Activated CD8-positive, alpha-beta T cell treated with anti-CD3 and anti-CD28 coated beads, Interleukin-2, amount 10 ng/mL, durations not matched to agents 7 days and 5 days (primary cell): ENCODE data around the gene GALNT1. TPM values are rescaled to one million over a fixed set of nuclear protein-coding genes. Genes with fewer than 3 reads are reported as not detected.

Source experiments
- ATAC-seq: fragments of 150-1000 bp; cut with Tn5 transposase; one replicate; pipeline ENCODE4 v1.10.0; 2021; ENCODE audit warnings: moderate library complexity
- CTCF ChIA-PET: fragments of 350-600 bp; sonication (Branson Sonifier 250); formaldehyde crosslinking; loops from one replicate; lab custom pipeline; 2021; ENCODE audit warnings: antibody characterized with exemption; lab: Charles Lee
- POLR2A ChIA-PET: fragments of 350-600 bp; sonication (Branson Sonifier 250); formaldehyde crosslinking; loops from one replicate; lab custom pipeline; 2021; ENCODE audit warnings: antibody characterized with exemption; lab: Charles Lee
- DNase-seq: peaks from one replicate; pipeline ENCODE4 v3.0.0-alpha.2; 2020
- H3K27ac Mint-ChIP-seq: one replicate; pipeline ENCODE4 v1.8.0; 2021; ENCODE audit warnings: mild to moderate bottlenecking, mixed read lengths
- H3K27me3 Mint-ChIP-seq: one replicate; pipeline ENCODE4 v1.8.0; 2021; ENCODE audit warnings: low read depth, mixed read lengths
- H3K36me3 Mint-ChIP-seq: one replicate; pipeline ENCODE4 v1.8.0; 2021; ENCODE audit warnings: low read depth, mixed read lengths
- H3K4me1 Mint-ChIP-seq: one replicate; pipeline ENCODE4 v1.8.0; 2021; ENCODE audit warnings: low read depth, mixed read lengths
- H3K4me3 Mint-ChIP-seq: one replicate; pipeline ENCODE4 v1.8.0; 2021; ENCODE audit warnings: mild to moderate bottlenecking, mixed read lengths
- H3K9me3 Mint-ChIP-seq: one replicate; pipeline ENCODE4 v1.8.0; 2022; ENCODE audit warnings: mixed read lengths; ENCODE audit not compliant: insufficient read depth
- total RNA-seq, 2 experiments: library from RNA; stranded (reverse); gene quantifications; one replicate each; pipeline ENCODE4 v1.2.3, GENCODE V29; 2021

The GALNT1 gene
- total RNA-seq, 2 experiments from 2014 or later = 34.5 to 35.8 TPM

DNA sequence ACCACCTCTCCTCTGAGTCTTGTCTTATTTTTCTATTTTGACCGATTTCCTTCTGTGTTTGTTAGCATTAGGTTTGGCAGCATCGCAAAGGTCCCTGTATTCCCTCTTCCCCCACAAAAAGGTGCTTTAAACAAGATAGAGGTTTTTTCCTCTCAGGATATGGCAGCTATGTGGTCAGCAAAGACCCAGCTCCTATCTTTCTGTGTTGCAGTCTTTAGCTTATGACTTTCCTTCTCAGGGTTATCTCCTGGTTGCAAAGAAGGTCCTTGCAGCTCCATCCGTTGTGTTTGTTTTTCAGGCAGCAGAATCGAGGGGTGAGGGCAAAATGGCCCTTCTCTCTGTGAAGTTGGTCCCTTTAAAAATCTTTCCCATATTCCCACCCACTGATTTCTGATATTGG lies 38.4 kb downstream of the GALNT1 start:
- no peaks in the 10 kb centered on the region for H3K9me3 Mint-ChIP-seq
- H3K27ac Mint-ChIP-seq = no peak overlapping the region
- no peak for ATAC-seq
- DNase-seq = no peak
- no peaks in the 10 kb centered on the region for H3K27me3 Mint-ChIP-seq
- POLR2A ChIA-PET = interaction anchor here (0.6 kb wide), 1 partner anchor 164 kb away, joined by 3 read pairs; no protein-coding TSS in a partner anchor
- peaks cover 27% of the 10 kb centered on the region for H3K4me1 Mint-ChIP-seq
- CTCF ChIA-PET = interaction anchor here (0.8 kb wide), 1 partner anchor 137 kb away, joined by 3 read pairs; no protein-coding TSS in a partner anchor
- H3K4me3 Mint-ChIP-seq = no peak overlapping the region
- H3K36me3 Mint-ChIP-seq = no peaks in the 10 kb centered on the region

DNA sequence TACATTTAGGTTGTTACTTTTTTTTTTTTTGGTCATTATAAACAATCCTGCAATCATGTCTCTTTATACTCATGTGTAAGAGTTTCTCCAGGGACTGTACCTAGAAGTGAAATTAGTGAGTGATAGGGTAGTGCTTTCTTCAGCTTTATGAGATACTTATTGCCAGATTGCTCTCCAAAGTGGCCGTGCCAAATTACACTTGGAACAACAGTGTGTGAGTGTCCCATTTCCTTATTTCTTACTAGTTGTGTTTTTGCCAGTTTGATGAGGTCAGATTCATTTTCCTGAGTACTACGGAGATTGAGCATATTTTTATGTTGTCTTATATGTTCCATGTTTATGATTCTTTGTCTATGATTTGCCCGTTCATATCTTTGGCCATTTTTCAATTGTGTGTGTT lies 39.2 kb downstream of the GALNT1 start:
- no peak for ATAC-seq
- DNase-seq = no peak
- Mint-ChIP-seq H3K4me3 (no peak overlapping the region), H3K27me3 (no peaks in the 10 kb centered on the region), H3K36me3 (no peaks in the 10 kb centered on the region), H3K9me3 (peaks cover 5% of the 10 kb centered on the region), H3K4me1 (peaks cover 24% of the 10 kb centered on the region), H3K27ac (no peak overlapping the region)
- ChIA-PET CTCF (no interaction called here), POLR2A (interaction anchor here (0.6 kb wide), 1 partner anchor 165 kb away, joined by 3 read pairs; no protein-coding TSS in a partner anchor)

GRCh38 chr18:35623255-35623654 lies 41.7 kb downstream of the GALNT1 start:
- DNase-seq (no peak), ATAC-seq (no peak)
- Mint-ChIP-seq H3K27me3 (no peaks in the 10 kb centered on the region), H3K4me1 (peaks cover 24% of the 10 kb centered on the region), H3K9me3 (peaks cover 11% of the 10 kb centered on the region), H3K27ac (peak overlapping the region; percentile 8), H3K4me3 (no peak overlapping the region), H3K36me3 (peaks cover 15% of the 10 kb centered on the region)
- POLR2A ChIA-PET = no interaction called here
- CTCF ChIA-PET = no interaction called here

DNA sequence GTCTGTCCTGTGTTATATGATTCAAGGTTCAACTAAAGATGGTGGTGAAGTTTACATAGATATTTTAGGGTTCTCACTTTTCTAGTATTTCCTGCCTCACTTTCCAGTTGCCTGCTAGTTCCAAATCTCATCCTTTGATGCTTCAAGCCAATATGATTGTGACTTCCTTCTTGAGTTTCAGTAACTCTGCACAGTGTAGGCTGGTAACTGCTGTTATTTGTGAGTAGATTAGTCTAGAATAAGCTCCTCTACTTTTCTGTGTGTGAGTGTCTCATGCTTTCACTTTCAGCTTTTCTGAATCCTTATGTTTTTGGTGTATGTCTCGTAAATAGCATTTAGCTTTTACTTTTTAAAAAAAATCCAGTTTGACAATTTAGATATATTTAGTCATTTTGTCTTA lies 42.6 kb downstream of the GALNT1 start:
- Mint-ChIP-seq H3K27ac (peak overlapping the region; percentile 19), H3K4me1 (peaks cover 24% of the 10 kb centered on the region), H3K36me3 (peaks cover 20% of the 10 kb centered on the region), H3K4me3 (peak overlapping the region; percentile 19), H3K27me3 (no peaks in the 10 kb centered on the region), H3K9me3 (peaks cover 11% of the 10 kb centered on the region)
- POLR2A ChIA-PET = no interaction called here
- CTCF ChIA-PET = no interaction called here
- ATAC-seq (peak; percentile 72), DNase-seq (no peak)

DNA sequence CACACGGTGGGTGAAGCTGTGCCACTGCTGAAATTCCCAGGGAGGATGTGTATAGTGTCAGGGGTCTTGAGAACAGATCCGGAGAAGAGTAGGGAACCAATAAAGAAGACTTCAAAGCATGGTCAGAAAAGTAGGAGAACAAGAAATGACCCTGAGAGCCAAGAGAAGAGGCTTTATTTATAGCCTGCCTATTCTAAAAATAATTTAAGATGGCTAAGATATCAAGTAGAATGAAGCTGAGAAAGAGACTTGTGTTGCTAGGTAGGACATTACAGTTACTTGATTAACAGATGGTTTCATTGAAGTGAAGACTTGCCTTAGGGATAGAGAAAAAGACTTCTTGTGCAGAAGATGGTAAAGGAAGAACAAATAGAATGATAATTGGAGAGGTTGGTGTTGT lies 43.7 kb downstream of the GALNT1 start:
- POLR2A ChIA-PET = no interaction called here
- Mint-ChIP-seq H3K27ac (no peak overlapping the region), H3K9me3 (peaks cover 11% of the 10 kb centered on the region), H3K27me3 (no peaks in the 10 kb centered on the region), H3K4me3 (no peak overlapping the region), H3K4me1 (peaks cover 19% of the 10 kb centered on the region), H3K36me3 (peaks cover 20% of the 10 kb centered on the region)
- DNase-seq (no peak), ATAC-seq (no peak)
- CTCF ChIA-PET = interaction anchor here (1.0 to 1.1 kb wide), 2 partner anchors 9 to 217 kb away, joined by 3 to 4 read pairs; no protein-coding TSS in a partner anchor

GRCh38 chr18:35633761-35634160 lies 52.2 kb downstream of the GALNT1 start:
- Mint-ChIP-seq H3K36me3 (peaks cover 3% of the 10 kb centered on the region), H3K27me3 (no peaks in the 10 kb centered on the region), H3K9me3 (no peaks in the 10 kb centered on the region), H3K4me3 (no peak overlapping the region), H3K4me1 (no peaks in the 10 kb centered on the region), H3K27ac (no peak overlapping the region)
- DNase-seq (no peak), ATAC-seq (no peak)
- CTCF ChIA-PET = no interaction called here
- POLR2A ChIA-PET = no interaction called here

DNA sequence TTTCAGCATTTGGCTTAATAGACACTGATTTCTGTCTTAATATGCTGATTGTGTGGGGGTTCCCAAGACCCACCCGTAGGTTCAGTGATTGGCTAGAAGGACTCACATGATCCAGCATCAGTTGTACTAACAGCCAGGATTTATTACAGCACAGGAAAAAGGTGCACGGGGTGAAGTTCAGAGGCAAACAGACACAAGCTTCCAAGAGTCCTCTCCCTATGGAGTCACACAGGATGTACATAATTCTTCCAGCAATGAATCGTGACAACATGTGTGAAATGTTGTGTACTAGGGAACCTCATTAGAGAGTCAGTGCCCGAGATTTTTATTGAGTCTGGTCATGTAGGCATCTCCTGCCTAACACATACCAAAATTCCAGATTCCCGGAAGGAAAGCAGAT lies 52.8 kb downstream of the GALNT1 start:
- Mint-ChIP-seq H3K4me1 (no peaks in the 10 kb centered on the region), H3K36me3 (peaks cover 3% of the 10 kb centered on the region), H3K27ac (no peak overlapping the region), H3K9me3 (no peaks in the 10 kb centered on the region), H3K27me3 (no peaks in the 10 kb centered on the region), H3K4me3 (no peak overlapping the region)
- POLR2A ChIA-PET = no interaction called here
- CTCF ChIA-PET = no interaction called here
- DNase-seq (no peak), ATAC-seq (no peak)

- no peak overlapping the region for H3K27ac Mint-ChIP-seq
- no peak for ATAC-seq
- H3K36me3 Mint-ChIP-seq = peaks cover 3% of the 10 kb centered on the region
- no peaks in the 10 kb centered on the region for H3K9me3 Mint-ChIP-seq
- DNase-seq = no peak
- ChIA-PET CTCF (no interaction called here), POLR2A (no interaction called here)
- H3K4me3 Mint-ChIP-seq = no peak overlapping the region
- H3K27me3 Mint-ChIP-seq = no peaks in the 10 kb centered on the region
- no peaks in the 10 kb centered on the region for H3K4me1 Mint-ChIP-seq
Measured at GRCh38 chr18:35635170-35635569, 53.6 kb downstream of the GALNT1 start.

- CTCF ChIA-PET = no interaction called here
- ATAC-seq = no peak
- no peak for DNase-seq
- Mint-ChIP-seq H3K27me3 (no peaks in the 10 kb centered on the region), H3K9me3 (peaks cover 4% of the 10 kb centered on the region), H3K4me3 (no peak overlapping the region), H3K4me1 (no peaks in the 10 kb centered on the region), H3K27ac (no peak overlapping the region), H3K36me3 (peaks cover 5% of the 10 kb centered on the region)
- POLR2A ChIA-PET = no interaction called here
Measured at GRCh38 chr18:35637227-35637626, 55.7 kb downstream of the GALNT1 start.

GRCh38 chr18:35639296-35639695 lies 57.8 kb downstream of the GALNT1 start:
- Mint-ChIP-seq H3K27ac (no peak overlapping the region), H3K9me3 (peaks cover 4% of the 10 kb centered on the region), H3K4me3 (no peak overlapping the region), H3K4me1 (no peaks in the 10 kb centered on the region), H3K36me3 (peaks cover 1% of the 10 kb centered on the region), H3K27me3 (no peaks in the 10 kb centered on the region)
- ChIA-PET CTCF (no interaction called here), POLR2A (no interaction called here)
- DNase-seq (no peak), ATAC-seq (no peak)

GRCh38 chr18:35641467-35641866 lies 59.9 kb downstream of the GALNT1 start:
- peaks cover 10% of the 10 kb centered on the region for H3K9me3 Mint-ChIP-seq
- no peak for ATAC-seq
- H3K27ac Mint-ChIP-seq = no peak overlapping the region
- no peak for DNase-seq
- ChIA-PET POLR2A (no interaction called here), CTCF (no interaction called here)
- no peaks in the 10 kb centered on the region for H3K4me1 Mint-ChIP-seq
- H3K27me3 Mint-ChIP-seq = no peaks in the 10 kb centered on the region
- H3K4me3 Mint-ChIP-seq = no peak overlapping the region
- peaks cover 1% of the 10 kb centered on the region for H3K36me3 Mint-ChIP-seq

GRCh38 chr18:35641916-35642315 lies 60.4 kb downstream of the GALNT1 start:
- Mint-ChIP-seq H3K27ac (no peak overlapping the region), H3K4me3 (no peak overlapping the region), H3K36me3 (peaks cover 1% of the 10 kb centered on the region), H3K4me1 (no peaks in the 10 kb centered on the region), H3K27me3 (no peaks in the 10 kb centered on the region), H3K9me3 (peaks cover 10% of the 10 kb centered on the region)
- CTCF ChIA-PET = no interaction called here
- POLR2A ChIA-PET = no interaction called here
- no peak for DNase-seq
- no peak for ATAC-seq

DNA sequence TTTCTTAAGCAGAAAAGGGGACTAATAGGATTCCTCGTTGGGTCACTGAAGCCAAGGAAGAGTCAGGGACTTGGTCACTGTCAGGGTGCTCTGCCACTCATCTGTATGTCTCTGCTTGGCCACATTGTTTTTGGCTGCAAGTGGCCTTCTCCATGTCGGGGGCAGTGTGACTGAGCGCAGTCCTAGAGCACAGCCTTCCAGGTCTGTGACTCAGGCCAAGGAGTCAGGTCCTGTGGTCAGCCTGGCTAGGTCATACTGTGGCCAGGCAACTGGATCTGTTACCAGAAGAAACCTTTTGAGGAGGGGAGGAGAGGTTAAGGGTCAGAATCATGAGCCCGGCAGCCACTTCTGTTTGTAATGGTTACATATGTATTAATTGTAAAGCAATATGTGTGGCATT lies 61.3 kb downstream of the GALNT1 start:
- Mint-ChIP-seq H3K27me3 (no peaks in the 10 kb centered on the region), H3K4me1 (no peaks in the 10 kb centered on the region), H3K9me3 (peaks cover 10% of the 10 kb centered on the region), H3K27ac (no peak overlapping the region), H3K36me3 (peaks cover 1% of the 10 kb centered on the region), H3K4me3 (no peak overlapping the region)
- DNase-seq (no peak), ATAC-seq (no peak)
- CTCF ChIA-PET = no interaction called here
- POLR2A ChIA-PET = no interaction called here
